ENCODE results near the gene TCL1B.

The TCL1B gene

GRCh38 chr14:95667249-95667693 lies 19.0 kb upstream of the TCL1B start:
- DNase-seq, result no peak

DNA sequence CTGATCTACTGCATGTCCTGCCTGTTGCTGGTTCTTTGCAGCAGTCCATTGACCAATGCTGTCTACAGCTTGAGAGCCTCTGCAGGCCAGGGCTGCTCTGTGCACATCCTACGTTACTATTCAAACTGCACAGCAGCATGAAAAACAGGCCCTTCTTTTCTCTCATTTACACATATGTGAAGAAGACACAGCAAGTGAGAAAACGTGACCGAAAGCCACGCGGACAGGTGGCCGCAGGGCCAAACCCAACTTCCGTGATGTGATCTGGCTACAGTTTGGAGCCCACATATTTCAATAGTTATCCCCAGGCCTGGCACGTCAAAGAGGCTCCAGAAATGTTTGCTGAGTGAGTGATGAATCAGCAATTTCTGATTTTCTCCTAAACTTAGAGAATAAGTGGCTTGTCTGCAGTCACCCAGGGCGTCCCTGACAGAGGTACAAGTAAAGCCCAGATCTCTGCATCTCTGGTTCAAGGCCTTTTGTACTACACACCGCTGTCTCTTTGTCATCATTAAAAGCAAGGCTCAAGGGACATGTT lies 17.9 kb upstream of the TCL1B start:
- DNase-seq, result no peak

- DNase-seq, result no peak
Measured at GRCh38 chr14:95674613-95675012, 11.6 kb upstream of the TCL1B start.

DNA sequence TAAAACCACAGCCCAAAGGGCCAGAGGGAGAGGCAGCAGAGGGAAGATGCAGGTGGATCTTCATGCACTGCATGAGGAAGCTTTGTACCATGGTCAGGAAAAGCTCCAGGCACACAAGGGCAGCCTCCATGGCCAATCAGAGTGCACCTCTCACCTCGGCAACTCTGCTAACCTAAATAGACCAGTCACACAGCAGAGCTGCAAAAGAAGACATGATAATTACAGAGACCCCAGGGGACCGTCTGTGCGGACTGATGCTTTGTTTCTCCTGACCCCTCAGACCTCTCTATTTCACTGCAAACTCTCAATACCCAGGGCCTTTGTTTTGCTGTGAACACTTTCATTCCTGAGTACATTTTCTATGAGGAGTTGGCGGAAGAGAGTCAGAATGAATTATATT lies 10.7 kb upstream of the TCL1B start:
- DNase-seq, result no peak

- DNase-seq, result no peak
Measured at GRCh38 chr14:95677179-95677835, 8.9 kb upstream of the TCL1B start.

- DNase-seq, result no peak
Measured at GRCh38 chr14:95679148-95679815, 6.9 kb upstream of the TCL1B start.

DNA sequence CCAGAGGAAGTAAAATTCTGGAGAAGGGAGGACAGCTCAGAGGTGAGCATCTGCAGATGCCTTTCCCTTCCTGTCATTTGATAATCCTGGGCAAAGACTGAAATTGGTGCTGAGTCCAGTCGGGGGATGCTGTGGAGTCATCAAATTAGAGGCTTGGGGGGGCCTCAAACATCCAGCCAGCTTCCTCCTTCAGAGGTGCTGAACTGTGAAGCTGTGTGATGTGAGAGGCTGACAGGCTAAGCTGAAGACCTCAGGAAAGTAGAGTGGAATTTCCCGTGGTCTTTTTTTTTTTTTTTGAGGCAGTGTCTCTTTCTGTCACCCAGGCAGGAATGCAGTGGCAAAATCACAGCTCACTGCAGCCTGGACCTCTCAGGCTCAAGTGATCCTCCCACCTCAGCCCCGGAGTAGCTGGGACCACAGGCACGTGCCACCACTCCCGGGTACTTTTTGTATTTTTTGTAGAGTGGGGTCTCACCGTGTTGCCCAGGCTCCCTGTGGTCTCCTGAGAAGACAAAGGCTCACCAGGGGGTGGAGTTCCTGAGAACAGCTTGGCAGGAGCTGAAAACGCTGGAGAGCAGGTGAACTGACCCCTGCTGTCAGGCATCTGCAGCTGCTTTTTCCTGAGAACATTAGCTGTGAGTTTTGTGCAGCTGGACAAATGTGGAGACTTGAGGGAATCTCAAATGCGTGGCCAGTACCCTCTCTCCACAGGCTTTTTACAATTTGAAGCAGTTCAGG lies 6.1 kb upstream of the TCL1B start:
- no peak for DNase-seq

DNA sequence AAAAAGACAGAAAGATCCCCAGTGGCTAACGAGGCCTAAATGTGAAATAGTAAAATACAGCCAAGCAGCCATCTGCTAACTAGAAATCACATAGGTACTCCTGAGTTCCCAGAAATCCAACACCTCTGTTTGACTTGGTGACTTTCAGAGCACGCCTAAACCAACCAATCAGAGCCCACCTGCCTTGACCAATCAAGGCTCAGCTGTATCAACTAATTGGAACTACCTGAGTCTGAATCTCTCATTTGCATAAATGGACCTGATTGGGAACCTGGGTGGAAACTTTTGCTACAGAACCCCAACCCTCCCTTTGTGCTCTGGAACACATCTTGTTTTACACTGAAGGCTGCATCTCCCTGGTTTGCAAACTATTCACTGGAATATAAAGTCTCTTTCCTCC lies 5.1 kb upstream of the TCL1B start:
- DNase-seq, result no peak

- peak; percentile 10 for DNase-seq
Measured at GRCh38 chr14:95683793-95684192, 2.4 kb upstream of the TCL1B start.

DNA sequence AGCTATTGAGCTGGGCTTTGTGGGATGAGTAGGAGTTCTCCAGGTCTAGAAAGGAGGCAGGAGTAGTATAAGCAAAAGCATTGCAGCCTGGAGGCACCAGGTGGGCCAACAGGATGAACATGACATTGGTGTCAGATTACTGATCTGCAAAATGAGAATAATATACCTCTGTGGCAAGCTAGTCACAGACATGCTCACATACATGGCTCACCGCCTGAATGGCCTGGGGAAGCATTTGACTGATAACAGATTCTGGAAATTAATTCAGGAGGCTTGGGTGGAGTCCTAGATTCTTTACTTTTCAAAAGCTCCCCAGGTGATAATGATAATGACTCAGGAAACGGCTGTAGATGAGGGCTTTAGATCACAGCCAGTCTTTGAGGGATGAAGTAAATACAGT lies 709 bp downstream of the TCL1B start:
- DNase-seq, result no peak

GRCh38 chr14:95689441-95689840 lies 3.2 kb downstream of the TCL1B start:
- DNase-seq, result no peak

DNA sequence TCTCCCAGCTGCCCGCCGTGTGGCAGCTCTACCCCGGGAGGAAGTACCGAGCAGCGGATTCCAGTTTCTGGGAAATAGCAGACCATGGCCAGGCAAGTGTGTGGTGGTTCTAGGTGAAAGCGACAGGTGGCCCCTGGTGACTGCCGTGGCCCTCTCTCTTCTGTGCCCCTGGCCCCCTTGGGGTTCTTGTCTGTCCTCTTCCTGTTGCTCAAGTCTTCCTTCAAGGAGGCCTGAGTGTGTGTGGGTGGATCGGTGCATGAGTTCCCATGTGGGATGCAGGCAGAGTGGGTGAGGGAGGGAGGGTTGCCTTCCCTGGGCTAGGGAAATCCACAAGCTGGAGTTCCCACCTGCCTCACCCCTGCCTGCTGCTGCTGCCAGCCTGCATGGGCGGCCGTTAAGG lies 4.6 kb downstream of the TCL1B start:
- no peak for DNase-seq

DNA sequence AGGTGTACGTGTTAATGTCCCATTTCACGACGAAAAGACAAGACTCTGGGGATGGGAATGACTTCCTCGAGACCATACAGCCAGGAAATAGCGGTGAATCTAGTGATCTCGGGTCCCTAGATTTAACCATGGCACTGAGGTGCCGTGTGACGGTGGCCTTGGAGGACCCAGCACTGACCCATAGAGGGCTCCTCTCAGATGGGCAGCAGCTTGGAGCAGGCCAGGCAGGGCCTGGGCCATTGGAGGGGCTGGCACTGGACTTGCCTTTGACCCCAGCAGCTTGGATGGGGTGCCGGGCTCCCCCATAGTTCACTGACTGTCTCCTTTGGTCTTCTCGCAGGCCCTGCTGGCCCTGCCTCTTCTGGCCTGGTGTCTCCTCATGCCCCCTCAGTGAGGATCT lies 5.4 kb downstream of the TCL1B start:
- DNase-seq, result no peak

GRCh38 chr14:95692109-95692508 lies 5.9 kb downstream of the TCL1B start:
- DNase-seq, result no peak

DNA sequence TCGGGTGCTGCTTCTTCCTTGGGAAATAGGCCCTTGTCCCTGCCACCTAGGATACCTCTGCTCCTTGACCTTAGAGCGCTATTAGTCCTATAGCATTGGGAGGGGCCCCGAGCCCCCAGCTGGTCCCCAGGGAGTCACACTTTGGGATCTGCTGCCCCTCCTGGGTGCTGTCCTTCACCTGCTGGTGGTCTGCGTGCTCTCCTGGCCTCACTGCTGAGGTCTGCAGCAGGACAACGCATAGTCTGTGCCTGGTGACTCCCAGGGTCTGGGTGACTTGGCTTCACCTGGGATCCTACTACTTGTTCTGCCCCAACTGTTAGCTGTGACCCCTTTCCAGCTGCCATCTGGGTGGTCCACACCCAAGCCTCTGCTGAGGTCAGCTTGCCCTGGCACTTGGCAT lies 8.8 kb downstream of the TCL1B start:
- DNase-seq, result no peak

- DNase-seq, result no peak
Measured at GRCh38 chr14:95695913-95696312, 9.7 kb downstream of the TCL1B start.

GRCh38 chr14:95696741-95697140 lies 10.5 kb downstream of the TCL1B start:
- no peak for DNase-seq

DNA sequence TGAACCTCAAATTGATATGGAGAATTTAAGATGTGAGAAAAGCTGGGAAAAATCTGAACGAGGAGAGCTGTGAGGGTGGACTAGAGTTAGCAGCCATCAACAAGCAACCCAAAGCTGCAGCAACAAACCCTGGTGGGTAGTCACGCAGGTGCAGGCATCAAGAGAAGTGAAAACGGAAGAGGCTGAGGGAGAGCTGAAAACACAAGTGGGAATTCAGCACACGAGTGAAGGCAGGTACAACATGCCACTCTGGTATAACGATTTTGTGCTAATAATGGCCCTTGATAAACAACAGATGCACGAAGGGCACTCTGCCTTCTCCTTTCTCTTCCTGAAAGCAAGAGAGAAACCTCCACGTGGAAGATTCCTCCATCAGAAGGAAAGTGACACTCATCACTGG lies 11.5 kb downstream of the TCL1B start:
- no peak for DNase-seq

DNA sequence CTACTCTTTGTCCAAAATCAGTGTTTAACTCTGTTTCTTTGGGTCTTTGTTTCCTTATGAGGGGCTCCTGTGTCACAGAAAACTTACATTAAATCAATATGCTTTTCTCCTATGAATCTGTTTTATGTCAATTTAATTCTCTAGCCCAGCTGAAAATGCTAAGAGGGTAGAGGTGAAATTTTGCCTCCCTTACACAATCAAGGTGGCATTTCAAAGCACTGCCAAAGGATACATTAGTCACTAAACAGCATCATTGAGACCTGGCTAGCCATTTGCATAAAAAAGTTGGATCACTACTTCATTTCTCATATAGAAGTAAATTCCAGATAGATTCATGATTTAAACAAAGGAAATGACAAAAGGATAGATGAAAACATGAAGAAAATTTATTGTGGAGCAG lies 12.1 kb downstream of the TCL1B start:
- DNase-seq, result no peak

DNA sequence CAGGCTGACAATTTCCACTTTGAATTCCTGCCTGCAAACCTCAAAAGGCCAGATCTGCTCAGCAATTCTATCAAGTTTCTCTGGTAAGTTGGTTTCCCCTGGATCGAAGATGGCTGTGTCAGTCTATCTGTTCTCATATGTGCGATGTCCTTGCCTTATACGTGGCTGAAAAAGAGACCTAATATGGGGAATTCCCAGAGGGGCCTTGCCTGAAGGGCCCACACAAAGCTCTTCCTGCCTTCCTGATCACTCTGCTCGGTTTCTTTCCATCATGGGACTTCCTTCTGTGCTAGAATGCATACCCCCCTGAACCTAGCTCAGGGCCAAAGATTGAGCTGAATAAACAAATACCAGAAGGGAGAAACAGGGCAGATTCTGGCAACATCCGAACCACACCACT lies 13.2 kb downstream of the TCL1B start:
- DNase-seq, result no peak

DNA sequence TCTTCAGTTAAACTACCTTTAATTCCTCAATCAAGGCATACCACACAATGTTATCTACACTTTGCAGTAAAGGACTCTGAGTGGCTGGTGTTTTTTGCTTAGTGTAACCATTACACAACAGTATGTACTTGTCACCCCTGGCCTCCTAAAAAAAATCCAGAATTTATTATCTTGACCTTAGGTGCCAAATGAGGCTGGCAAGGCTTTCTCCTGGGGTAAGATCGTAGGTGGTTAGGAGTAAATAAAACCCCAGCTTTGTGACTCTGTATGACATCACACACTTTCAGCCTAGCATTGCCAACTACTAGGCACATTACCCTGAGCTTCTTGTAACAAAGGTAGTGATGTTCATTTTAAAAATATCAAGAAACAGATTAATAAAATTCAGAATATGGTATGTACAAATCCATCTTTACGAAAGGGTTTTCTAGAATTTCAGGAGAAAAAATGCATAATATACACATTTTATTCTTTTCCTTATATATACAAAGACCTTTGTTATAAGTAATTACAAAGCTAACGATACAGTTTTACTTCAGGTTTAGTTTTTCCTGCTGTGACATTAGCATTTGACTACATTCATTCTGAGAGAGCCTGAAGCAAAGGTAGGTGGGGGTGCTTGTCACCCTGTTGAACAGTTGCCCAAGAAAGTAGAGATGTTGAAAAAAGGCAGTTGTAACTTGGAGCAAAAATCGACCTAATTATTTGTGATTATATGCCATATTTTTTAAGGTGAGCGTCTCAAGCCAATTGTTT lies 14.2 kb downstream of the TCL1B start:
- no peak for DNase-seq

- no peak for DNase-seq
Measured at GRCh38 chr14:95701846-95702221, 15.6 kb downstream of the TCL1B start.

DNA sequence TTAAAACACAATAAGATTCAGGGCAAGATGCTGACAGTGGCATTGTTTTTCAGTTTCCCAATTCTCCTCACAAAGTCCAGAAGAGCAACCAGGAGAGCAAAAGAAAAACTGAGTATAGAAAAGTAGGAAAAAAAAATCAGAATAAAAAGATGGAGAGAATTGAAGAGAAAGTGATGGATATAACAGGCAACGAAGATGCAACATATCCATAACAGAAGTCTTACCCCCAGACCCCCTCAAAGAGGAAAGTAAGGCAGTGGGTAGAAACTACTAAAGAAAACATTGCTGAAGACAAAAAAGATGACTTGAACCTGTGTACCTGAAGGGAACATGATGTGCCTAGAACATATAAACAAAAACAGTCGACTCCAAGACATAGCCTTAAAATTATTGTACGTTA lies 17.1 kb downstream of the TCL1B start:
- DNase-seq, result no peak

All from CD4-positive, alpha-beta T cell treated with Interleukin-17A for 1 hour (primary cell).